Epidermal melanocyte (primary cell): Measurements from ENCODE around the gene AP1G2.
A peak's percentile ranks its signal among the peaks of the same experiment; 100 is the strongest.
"Not testable (repeated sequence)": the region's sequence is repeated elsewhere in the genome, so short reads cannot be mapped to it uniquely, and the experiment has no call there.

ENCODE experiments used
- DNase-seq: peaks from one replicate; pipeline ENCODE4 v3.0.0; 2011; ENCODE audit warnings: low spot score; ENCODE audit not compliant: insufficient read length

The AP1G2 gene

GRCh38 chr14:23600322-23600707 is 32.7 kb upstream of the AP1G2 start:
- no peak for DNase-seq

GRCh38 chr14:23594191-23594590 is 26.6 kb upstream of the AP1G2 start:
- not testable (repeated sequence) for DNase-seq

DNA sequence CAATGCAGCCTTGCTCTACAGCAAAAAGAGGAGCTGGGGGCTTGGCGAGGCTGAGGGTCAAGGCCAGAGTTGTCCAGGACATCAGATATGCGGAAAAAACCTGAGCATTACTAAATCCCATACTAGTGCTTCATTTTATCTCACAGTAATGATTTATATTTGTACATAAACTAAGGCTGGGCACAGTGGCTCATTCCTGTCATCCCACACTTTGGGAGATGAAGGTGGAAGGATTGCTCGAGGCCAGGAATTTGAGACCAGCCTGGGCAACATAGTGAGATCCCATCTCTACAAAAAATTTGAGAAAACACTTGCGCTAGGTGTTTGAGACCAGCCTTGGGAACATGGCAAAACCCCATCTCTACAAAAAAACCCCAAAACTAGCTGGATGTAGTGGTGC is 22.6 kb upstream of the AP1G2 start:
- DNase-seq = no peak

DNA sequence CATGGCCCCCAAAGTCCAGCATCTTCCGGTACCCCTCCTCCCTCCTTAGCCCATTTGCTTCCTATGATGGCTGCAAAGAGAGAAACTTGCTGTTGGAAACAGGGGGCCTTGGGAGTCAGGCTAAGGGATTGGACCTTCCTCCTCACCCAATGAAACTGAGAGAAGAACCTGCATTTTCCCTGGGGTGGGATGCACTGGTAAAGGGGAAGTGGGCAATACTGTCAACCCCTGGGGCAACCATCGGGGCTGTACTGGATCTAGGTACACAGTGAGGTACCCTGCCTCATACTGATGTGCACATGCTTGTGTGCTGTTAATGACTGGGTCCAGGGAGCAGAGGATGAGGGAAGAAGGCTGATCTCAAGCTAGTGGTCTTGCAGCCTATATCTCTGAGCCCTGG is 22.0 kb upstream of the AP1G2 start:
- DNase-seq = no peak

DNA sequence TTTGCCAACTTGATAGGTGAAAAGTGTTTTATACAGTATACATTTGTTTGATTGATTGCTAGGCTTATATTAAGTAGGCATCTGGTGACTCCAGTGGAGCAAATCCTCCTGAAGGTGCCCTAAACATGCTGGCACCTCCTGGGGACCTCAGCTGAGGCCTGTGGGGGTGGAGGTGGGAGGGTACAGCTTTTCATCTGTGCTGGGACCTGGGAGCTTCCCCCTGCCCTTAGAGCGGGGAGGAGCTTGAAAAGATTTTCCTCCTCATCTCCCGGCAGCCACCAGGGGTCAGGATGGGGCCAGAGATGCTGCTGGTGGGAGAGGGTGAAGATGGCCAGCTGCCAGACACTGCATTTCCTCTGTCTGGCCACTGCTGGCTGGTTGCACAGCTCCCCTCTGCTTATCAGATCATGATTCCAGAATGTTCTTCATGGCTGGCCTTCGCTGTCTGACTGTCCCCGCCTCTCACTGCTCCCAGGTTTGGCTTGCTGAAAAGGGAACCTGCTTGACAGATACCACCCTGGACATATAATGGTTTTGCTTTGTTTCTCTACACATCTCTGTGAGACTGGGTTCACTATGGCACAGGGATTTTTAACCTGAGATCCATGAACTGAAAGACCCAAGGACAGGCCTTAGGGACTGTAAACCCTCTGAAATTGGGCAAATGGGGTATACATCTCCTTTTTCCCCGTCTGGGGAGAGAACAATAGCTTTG is 21.4 kb upstream of the AP1G2 start:
- DNase-seq = peak; percentile 97

GRCh38 chr14:23584527-23585203 is 17.1 kb upstream of the AP1G2 start:
- DNase-seq = not testable (repeated sequence)

DNA sequence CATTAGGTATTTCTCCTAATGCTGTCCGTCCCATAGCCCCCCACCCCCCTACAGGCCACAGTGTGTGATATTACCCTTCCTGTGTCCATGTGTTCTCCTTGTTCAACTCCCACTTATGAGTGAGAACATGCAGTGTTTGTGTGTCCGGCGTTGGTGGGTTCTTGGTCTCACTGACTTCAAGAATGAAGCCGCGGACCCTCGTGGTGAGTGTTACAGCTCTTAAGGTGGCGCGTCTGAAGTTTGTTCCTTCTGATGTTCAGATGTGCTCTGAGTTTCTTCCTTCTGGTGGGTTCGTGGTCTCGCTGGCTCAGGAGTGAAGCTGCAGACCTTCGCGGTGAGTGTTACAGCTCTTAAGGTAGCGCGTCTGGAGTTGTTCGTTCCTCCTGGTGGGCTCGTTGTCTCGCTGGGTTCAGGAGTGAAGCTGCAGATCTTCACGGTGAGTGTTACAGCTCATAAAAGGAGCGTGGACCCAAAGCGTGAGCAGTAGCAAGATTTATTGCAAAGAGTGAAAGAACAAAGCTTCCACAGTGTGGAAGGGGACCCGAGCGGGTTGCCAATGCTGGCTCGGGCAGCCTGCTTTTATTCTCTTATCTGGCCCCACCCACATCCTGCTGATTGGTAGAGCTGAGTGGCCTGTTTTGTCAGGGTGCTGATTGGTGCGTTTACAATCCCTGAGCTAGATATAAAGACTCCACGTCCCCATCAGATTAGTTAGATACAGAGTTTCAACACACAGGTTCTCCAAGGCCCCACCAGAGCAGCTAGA is 16.4 kb upstream of the AP1G2 start:
- DNase-seq = not testable (repeated sequence)

DNA sequence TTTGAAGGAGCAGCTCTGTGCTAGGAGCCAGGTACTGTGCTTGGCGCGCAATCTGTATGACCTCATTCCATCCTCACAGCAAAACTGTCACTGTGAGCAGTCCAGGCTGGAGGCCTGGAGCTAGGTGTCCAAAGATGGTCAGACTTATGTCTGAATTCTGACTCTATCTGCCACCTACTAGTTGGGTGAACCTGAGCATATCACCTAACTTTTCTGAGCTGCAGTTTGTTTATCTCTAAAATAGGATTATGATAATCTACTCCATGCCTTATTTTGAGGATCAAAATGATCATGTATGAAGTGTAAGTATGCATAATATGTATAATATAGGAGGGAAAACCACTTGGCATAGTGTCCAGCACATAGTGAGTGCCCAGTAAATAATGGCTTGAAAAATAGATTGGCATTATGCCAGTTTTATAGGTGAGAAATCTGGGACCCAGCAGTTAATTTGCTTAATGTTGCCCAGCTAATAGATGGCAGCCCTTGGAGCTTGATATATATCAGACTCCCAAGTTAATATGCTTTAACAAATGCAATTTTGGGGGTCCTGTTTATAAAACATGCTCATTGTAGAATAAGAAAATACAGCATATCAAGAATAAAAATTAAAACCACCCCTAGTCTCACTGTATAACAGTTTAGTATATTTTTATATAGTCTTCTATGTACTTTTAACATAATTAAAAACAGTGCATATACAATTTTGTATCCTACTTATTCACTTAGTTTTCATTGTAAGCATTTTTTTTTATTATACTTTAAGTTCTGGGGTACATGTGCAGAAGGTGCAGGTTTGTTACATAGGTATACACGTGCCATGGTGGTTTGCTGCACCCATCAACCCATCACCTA is 15.5 kb upstream of the AP1G2 start:
- DNase-seq = no peak

GRCh38 chr14:23580948-23581281 is 13.3 kb upstream of the AP1G2 start:
- DNase-seq = no peak

DNA sequence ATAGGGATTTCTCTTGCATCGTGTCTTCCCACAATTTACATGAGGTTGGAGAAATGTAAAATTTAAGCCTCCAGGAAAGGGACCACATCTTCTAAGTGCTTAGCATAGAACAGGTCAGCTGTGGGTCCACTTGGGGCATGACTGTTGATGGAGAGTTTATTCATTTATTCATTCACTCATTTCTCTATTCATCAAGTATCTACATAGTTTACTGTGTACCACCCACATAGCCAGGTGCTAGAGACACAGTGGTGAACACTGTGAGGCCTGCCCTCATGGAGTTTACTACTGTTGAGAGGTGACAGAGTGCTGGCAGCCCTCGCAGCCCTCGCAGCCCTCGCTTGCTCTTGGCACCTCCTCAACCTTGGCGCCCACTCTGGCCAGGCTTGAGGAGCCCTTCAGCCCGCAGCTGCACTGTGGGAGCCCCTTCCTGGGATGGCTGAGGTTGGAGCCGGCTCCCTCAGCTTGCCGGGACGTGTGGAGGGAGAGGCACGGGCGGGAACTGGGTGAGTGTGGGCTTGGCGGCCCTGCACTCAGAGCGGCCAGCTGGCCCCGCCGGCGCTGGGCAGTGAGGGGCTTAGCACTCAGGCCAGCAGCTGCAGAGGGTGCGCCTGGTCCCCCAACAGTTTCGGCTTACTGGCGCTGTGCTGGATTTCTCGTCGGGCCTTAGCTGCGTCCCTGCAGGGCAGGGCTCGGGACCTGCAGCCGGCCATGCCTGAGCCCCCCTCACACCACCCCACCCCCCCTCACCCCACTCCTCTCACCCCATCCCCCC is 12.7 kb upstream of the AP1G2 start:
- no peak for DNase-seq

GRCh38 chr14:23579739-23580138 is 12.1 kb upstream of the AP1G2 start:
- DNase-seq = no peak

GRCh38 chr14:23579311-23579630 is 11.7 kb upstream of the AP1G2 start:
- DNase-seq = no peak

- DNase-seq = peak; percentile 60
Measured at GRCh38 chr14:23578560-23579310, 11.1 kb upstream of the AP1G2 start, which contains the start of gene JPH4. JPH4 (minus strand) TSS chr14:23578790; CDS start chr14:23577453, 1,337 bp downstream.

DNA sequence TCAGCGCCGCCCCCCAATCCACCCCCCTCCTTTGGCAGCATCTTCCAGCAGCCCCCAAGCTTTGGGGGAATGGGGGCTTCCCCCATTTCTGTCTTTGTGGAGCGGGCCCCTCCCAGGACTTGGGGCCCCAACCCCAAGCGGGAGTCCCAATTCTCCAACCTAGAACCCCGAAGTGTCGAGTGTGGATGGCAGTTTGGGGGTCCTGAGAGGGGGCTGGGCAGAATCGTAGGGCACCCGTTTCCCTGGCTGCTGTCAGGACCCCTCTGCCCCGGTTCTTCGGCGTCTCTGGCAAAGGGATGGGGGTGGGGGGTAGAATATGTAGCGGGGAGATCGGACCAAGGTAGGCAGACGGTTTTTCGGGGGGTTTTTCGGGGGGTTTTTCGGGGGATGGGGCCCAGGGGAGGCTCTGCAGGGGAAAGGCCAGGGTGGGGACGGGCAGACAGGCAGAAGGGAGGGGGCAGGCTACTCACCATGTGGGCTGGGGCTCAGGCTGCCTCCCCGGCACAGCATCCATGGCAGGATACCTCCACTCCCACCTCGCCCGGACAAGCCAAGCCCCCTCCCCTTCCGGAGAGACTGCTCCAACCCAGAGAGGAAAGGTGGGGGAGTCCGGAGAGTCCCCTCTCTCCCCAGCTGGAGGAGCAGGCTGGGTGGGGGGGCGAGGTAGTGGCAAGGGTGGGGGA is 10.3 kb upstream of the AP1G2 start:
- DNase-seq = no peak

DNA sequence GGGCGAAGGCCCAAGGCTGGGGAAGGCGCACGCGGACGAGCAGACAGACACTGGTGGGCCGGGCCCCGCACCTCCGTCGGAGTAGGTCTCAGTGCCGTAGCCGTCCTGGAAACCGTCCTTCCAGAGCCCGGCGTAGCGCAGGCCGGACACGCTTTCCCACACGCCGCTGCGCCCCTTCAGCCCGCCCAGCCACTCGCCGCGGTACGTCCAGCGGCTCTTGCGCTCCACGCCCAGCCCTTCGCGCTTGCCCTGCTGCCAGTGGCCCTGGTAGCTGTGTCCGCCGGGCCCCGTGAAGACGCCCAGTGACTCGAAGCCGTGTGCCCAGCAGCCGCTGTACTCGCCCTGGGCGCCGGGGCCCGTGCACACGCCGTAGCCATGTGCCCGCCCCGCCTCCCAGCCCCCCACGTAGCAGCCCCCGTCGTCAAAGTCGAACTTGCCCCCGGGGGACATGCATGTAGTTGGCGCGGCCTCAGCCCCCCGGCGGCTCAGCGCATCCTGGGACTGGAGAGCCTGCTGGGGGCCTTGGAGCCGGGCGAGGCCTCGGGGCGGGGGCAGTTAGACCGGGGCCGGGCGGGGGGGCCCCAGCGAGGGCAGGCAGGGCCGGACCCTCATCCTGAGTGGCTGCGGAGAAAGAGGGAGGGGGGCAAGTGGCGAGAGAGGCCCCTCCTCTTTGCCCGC is 9.6 kb upstream of the AP1G2 start:
- no peak for DNase-seq

- peak; percentile 4 for DNase-seq
Measured at GRCh38 chr14:23573384-23574015, 5.9 kb upstream of the AP1G2 start.

GRCh38 chr14:23572836-23573235 is 5.2 kb upstream of the AP1G2 start:
- peak; percentile 16 for DNase-seq

DNA sequence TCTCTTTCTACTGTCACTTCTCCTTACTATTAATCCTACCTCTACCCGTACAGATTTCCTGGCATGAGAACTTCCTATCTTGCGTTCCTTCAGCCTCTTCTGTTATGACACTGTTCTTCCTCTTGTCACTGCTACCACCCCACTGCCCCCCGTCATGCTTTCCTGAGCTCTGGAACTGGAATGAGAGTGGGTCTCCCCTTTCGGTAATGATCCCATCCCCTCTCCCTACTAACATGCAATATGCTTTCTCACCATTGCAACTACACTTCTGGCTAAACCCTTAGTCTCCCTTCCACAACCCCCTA is 4.9 kb upstream of the AP1G2 start:
- no peak for DNase-seq
